ENCODE results near the gene CAPZB.
"Not testable (repeated sequence)": the region's sequence is repeated elsewhere in the genome, so short reads cannot be mapped to it uniquely, and the experiment has no call there.

DNA sequence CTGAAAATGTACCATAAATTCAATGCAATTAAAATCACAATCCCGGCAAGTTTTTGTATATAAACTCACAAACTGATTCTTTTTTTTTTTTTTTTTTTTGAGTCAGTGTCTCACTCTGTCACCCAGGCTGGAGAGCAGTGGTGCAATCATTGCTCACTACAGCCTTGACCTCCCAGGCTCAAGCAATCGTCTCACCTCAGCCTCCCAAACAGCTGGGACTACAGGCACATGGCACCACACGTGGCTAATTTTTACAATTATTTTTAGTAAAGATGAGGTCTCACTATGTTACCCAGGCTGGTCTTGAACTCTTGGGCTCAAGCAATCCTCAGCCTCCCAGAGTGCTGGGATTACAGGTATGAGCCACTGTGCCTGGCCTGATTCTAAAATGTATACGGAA lies 12.1 kb upstream of the CAPZB start:
- TF ChIP-seq, protein P1, sequence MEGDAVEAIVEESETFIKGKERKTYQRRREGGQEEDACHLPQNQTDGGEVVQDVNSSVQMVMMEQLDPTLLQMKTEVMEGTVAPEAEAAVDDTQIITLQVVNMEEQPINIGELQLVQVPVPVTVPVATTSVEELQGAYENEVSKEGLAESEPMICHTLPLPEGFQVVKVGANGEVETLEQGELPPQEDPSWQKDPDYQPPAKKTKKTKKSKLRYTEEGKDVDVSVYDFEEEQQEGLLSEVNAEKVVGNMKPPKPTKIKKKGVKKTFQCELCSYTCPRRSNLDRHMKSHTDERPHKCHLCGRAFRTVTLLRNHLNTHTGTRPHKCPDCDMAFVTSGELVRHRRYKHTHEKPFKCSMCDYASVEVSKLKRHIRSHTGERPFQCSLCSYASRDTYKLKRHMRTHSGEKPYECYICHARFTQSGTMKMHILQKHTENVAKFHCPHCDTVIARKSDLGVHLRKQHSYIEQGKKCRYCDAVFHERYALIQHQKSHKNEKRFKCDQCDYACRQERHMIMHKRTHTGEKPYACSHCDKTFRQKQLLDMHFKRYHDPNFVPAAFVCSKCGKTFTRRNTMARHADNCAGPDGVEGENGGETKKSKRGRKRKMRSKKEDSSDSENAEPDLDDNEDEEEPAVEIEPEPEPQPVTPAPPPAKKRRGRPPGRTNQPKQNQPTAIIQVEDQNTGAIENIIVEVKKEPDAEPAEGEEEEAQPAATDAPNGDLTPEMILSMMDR (conservative IDR thresholded peaks at IDR 0.05; ENCODE audit: low read depth, low read length) = not testable (repeated sequence)
- TF ChIP-seq CHD1 (IDR thresholded peaks at IDR 0.05; ENCODE audit: low read depth, low read length); MXI1 (IDR thresholded peaks at IDR 0.05; ENCODE audit: borderline replicate concordance, low read depth, low read length); POLR2A (IDR thresholded peaks at IDR 0.05; ENCODE audit: low read depth, low read length): not testable (repeated sequence)
